Stimulated activated naive B cell treated with anti-CD40 and anti-IgM and Interleukin-4, amounts not matched to agents 10 μg/mL and 1 μg/mL and 100 μg/mL, for 72 hours (primary cell): ENCODE results near the gene RALGPS1.

Experiments
- ATAC-seq, 2 donors: fragments of 150-1000 bp; cut with Tn5 transposase; replicated peaks; 2 replicates each; pipeline ENCODE4 v1.10.0; 2021; ENCODE audit warnings: moderate library complexity in 1 of 2
- DNase-seq: peaks from one replicate; pipeline ENCODE4 v3.0.0; 2021
- H3K27ac Mint-ChIP-seq: one replicate; pipeline ENCODE4 v1.8.0; 2022; ENCODE audit warnings: mild to moderate bottlenecking, mixed read lengths
- H3K27me3 Mint-ChIP-seq, 2 donors: one replicate each; pipeline ENCODE4 v1.8.0; 2022; ENCODE audit warnings: mixed read lengths in 2 of 2
- H3K36me3 Mint-ChIP-seq, 2 donors: one replicate each; pipeline ENCODE4 v1.8.0; 2022; ENCODE audit warnings: mixed read lengths in 2 of 2, mild to moderate bottlenecking in 1 of 2
- H3K4me1 Mint-ChIP-seq, 2 donors: one replicate each; pipeline ENCODE4 v1.8.0; 2022; ENCODE audit warnings: mixed read lengths in 2 of 2, mild to moderate bottlenecking in 1 of 2
- H3K4me3 Mint-ChIP-seq, 2 donors: one replicate each; pipeline ENCODE4 v1.8.0; 2022; ENCODE audit warnings: mild to moderate bottlenecking in 2 of 2, mixed read lengths in 2 of 2, moderate library complexity in 1 of 2
- H3K9me3 Mint-ChIP-seq, 2 donors: one replicate each; pipeline ENCODE4 v1.8.0; 2022; ENCODE audit warnings: mixed read lengths in 2 of 2, mild to moderate bottlenecking in 1 of 2

Gene RALGPS1

DNA sequence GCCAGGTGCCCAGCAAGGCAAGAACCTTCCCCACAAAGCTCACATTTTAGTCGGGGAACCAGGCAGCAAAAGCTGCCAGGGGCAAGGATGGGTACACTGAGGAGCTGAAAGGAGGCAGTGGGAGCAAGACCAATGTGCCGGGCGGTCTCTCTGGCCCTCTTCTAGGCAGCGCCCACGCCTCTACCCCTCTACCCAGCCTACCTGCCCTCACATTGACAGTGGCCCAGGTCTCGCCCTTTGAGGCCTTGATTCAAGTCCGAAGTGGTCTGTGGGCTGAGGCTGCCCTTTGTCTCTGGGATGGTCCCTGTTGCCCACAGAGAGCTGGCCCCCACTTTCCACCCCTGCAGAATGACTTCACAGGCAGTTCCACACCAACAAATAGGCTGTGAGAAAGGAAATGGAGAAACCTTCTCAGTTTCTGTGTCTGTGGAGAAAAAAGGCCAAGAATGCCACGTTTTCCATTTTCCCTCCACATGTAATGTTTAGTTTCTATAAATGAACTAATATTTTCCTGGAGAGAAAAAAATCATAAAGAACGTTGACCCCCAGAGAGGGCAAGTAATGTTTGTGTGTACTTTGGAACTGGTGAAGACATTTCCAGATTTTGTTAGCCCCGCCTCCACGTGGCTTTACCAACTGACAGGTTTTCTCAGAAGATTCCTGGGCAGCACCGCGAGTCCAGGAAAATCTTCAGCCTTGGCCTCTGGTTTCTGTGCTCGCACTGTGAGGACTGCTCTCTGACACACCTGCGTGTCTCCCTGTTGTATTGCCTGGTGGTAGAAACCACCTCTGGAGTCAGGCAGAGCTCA is 265.3 kb downstream of the RALGPS1 start:
- no peak overlapping the region for H3K27ac Mint-ChIP-seq
- no peak for ATAC-seq

DNA sequence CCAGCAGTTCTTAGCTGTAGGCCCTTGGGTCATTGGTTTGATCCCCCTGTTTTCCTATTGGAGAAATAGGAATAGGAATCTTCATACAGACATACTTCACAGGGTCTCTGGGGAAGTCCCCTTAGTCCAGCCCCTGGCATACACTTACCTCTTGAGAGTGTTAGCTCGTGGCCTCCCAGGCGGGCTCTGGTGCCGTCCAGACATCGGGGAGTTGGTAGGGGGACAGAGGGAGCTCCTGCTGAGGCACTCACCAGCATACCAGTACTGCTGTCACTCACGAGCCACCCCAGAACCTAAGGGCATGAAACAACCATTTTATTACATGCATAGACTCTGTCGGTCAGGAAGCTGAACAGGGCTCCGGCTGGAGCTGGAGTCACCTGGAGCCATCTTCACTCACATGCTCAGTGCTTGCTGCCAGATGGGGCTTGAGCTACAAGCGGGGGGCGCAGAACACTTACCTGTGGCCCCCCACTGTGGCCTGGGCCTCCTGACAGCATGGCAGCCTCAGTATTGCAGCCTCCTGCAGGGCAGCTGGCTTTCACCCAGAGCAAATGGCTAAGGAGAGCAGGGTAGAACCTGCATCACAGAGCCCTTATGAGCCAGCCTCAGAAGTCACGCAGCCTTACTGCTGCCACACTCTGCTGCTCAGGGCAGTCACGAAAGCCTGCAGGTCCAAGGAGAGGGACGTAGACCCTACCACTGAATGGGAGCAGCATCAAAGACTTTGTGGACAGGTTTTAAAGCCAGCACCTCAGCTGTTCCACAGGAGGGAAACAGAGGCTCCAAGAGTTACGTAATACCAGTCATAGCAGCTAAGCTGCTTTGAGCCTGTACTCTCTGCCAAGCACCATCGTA is 266.1 kb downstream of the RALGPS1 start:
- H3K4me3 Mint-ChIP-seq, result no peak overlapping the region
- no peaks in the 10 kb centered on the region for H3K9me3 Mint-ChIP-seq
- no peak overlapping the region for H3K27ac Mint-ChIP-seq
- H3K36me3 Mint-ChIP-seq, result peaks cover 9 to 26% of the 10 kb centered on the region in 2 donors
- H3K4me1 Mint-ChIP-seq, result no peaks in the 10 kb centered on the region
- ATAC-seq (no peak), DNase-seq (no peak)
- no peaks in the 10 kb centered on the region for H3K27me3 Mint-ChIP-seq

More for the DNA sequence above, 265.3 kb downstream of the RALGPS1 start:
- DNase-seq, result no peak
- Mint-ChIP-seq H3K9me3 (no peaks in the 10 kb centered on the region), H3K27me3 (no peaks in the 10 kb centered on the region), H3K36me3 (peaks cover 9 to 27% of the 10 kb centered on the region in 2 donors), H3K4me1 (no peaks in the 10 kb centered on the region), H3K4me3 (no peak overlapping the region)

DNA sequence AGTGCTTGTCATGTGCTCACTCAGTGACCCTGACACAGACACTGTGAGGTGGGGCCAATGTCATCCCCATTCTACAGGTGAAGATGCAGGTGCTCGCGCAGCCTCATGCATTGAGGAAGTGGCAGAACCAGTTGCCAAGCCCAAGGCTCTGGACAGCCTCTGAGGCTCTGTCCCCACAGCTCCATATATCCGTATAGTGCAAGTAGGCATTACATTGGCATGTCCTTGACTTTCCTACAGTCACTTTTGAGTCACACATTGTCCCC is 266.7 kb downstream of the RALGPS1 start:
- Mint-ChIP-seq H3K9me3 (no peaks in the 10 kb centered on the region), H3K27me3 (no peaks in the 10 kb centered on the region), H3K4me1 (no peaks in the 10 kb centered on the region), H3K36me3 (peaks cover 4 to 24% of the 10 kb centered on the region in 2 donors), H3K27ac (no peak overlapping the region), H3K4me3 (no peak overlapping the region)
- DNase-seq (no peak), ATAC-seq (no peak)

- no peaks in the 10 kb centered on the region for H3K27me3 Mint-ChIP-seq
- H3K36me3 Mint-ChIP-seq, result peaks cover 4 to 24% of the 10 kb centered on the region in 2 donors
- H3K27ac Mint-ChIP-seq, result no peak overlapping the region
- DNase-seq (no peak), ATAC-seq (no peak)
- no peaks in the 10 kb centered on the region for H3K9me3 Mint-ChIP-seq
- H3K4me1 Mint-ChIP-seq, result no peaks in the 10 kb centered on the region
- no peak overlapping the region for H3K4me3 Mint-ChIP-seq
Observed at GRCh38 chr9:127181595-127182190, 267.1 kb downstream of the RALGPS1 start.

DNA sequence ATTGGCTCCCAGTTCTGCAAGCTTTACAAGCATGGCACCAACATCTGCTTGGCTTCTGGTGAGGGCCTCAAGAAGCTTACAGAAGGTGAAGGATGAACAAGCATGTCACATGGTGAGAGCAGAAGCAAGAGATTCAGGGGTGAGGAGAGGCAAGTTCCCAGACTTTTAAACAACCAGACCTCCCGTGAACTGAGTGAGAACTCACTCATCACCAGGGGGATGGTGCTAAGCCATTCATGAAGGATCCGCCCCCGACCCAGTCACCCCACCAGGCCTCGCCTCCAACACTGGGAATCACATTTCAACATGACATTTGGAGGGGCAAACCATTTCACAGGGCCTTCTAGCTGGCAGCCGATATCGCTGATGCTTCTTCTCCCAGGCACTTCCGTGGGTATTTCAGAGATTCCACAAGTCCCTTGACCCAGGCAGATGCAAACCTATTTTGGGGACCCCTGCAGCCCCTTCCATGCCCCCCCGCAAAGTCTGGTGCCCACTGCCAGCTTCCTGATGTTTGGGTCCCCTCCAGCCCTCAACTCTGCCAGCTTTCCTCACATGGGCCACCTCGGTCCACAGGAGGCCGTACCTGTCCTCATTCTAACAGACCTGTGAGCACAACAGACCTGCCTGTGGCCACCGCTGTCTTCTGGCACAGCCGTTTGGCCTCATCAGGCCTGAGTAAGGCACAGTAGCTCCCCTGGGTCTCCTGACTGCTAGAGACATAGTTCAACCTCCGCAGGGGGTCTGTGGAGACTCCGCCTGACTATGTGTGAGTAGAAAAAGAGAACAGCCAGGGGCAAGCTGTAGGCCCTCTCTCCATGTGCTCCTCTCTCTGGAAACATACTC is 268.5 kb downstream of the RALGPS1 start:
- no peak overlapping the region for H3K4me3 Mint-ChIP-seq
- H3K4me1 Mint-ChIP-seq, result no peaks in the 10 kb centered on the region
- ATAC-seq (no peak), DNase-seq (no peak)
- H3K27me3 Mint-ChIP-seq, result no peaks in the 10 kb centered on the region
- peaks cover 4 to 21% of the 10 kb centered on the region in 2 donors for H3K36me3 Mint-ChIP-seq
- no peaks in the 10 kb centered on the region for H3K9me3 Mint-ChIP-seq
- H3K27ac Mint-ChIP-seq, result no peak overlapping the region

- no peak for ATAC-seq
- Mint-ChIP-seq H3K36me3 (peaks cover 4 to 16% of the 10 kb centered on the region in 2 donors), H3K27ac (no peak overlapping the region), H3K4me1 (no peaks in the 10 kb centered on the region), H3K9me3 (no peaks in the 10 kb centered on the region), H3K27me3 (no peaks in the 10 kb centered on the region), H3K4me3 (no peak overlapping the region)
- DNase-seq, result no peak
Observed at GRCh38 chr9:127183814-127184582, 269.4 kb downstream of the RALGPS1 start.

DNA sequence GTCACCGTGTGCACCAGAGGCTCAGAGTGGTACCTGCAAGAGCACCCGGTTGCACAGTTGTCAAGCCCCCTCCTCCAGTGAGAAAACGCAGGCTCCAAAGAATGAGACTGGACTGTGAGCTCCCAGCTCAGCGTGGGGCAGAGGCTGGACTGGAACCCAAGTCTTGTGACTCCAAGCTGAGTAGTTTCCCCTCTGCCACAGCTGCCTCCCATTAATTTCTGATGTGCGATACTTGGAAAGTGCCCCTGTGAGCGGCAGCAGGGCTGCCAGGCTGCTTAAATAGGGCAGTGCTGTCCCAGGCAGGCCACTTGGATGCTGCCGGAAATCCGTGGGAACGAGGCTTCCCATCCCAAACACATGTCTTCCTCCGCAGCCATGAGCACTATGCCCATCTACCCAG is 270.1 kb downstream of the RALGPS1 start:
- H3K27ac Mint-ChIP-seq, result no peak overlapping the region
- peaks cover 4 to 16% of the 10 kb centered on the region in 2 donors for H3K36me3 Mint-ChIP-seq
- no peaks in the 10 kb centered on the region for H3K27me3 Mint-ChIP-seq
- H3K4me1 Mint-ChIP-seq, result no peaks in the 10 kb centered on the region
- no peaks in the 10 kb centered on the region for H3K9me3 Mint-ChIP-seq
- H3K4me3 Mint-ChIP-seq, result no peak overlapping the region
- ATAC-seq (no peak), DNase-seq (no peak)

- no peak overlapping the region for H3K4me3 Mint-ChIP-seq
- no peak for DNase-seq
- H3K27me3 Mint-ChIP-seq, result no peaks in the 10 kb centered on the region
- H3K9me3 Mint-ChIP-seq, result no peaks in the 10 kb centered on the region
- no peaks in the 10 kb centered on the region for H3K4me1 Mint-ChIP-seq
- ATAC-seq, result no peak
- no peak overlapping the region for H3K27ac Mint-ChIP-seq
- H3K36me3 Mint-ChIP-seq, result peaks cover 4 to 16% of the 10 kb centered on the region in 2 donors
Observed at GRCh38 chr9:127185181-127185580, 270.6 kb downstream of the RALGPS1 start.

- no peak for DNase-seq
- H3K4me1 Mint-ChIP-seq, result no peaks in the 10 kb centered on the region
Observed at GRCh38 chr9:127185931-127186781, 271.6 kb downstream of the RALGPS1 start.

GRCh38 chr9:127186806-127187205 is 272.2 kb downstream of the RALGPS1 start:
- no peaks in the 10 kb centered on the region for H3K27me3 Mint-ChIP-seq
- ATAC-seq, result no peak

More at GRCh38 chr9:127185931-127186781, 271.6 kb downstream of the RALGPS1 start:
- Mint-ChIP-seq H3K36me3 (peaks cover 4 to 16% of the 10 kb centered on the region in 2 donors), H3K27ac (no peak overlapping the region), H3K9me3 (no peaks in the 10 kb centered on the region), H3K27me3 (no peaks in the 10 kb centered on the region), H3K4me3 (no peak overlapping the region)
- ATAC-seq, result no peak

DNA sequence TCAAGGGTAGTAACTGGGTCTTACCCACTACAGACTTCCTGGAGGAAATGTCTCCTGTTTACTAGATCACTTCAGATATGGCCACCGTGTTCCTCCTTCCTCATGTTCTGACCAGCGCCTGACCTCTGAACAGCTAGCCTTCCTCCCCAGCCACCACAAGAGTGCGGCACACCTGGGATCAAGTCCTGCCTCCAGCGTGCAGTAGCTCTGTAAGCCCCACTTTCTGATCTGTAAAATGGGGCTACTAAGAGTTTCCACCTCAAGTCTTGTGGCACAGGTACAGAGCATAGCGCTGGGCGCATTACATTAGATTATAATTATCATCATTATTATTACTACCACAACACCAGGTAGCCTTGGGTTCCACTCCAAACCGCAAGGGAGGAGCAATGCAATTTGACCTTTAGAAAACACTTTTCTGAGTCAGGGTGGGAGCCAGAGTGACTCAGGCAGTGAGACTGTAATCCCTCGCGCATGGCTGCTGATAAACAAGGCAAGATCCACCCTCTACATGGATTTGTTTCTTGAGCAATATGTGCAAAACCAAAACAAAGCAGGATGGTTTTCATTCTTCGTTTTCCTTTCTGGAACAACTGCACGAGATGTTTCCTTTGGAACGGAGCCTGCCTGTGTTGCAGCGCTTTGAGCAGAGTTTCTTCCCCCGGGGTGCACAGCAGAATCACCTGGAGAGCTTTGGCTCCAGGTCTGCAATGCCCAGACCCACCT is 272.8 kb downstream of the RALGPS1 start:
- no peak overlapping the region for H3K4me3 Mint-ChIP-seq
- H3K27ac Mint-ChIP-seq, result no peak overlapping the region
- ATAC-seq (peak; percentile 27 to 55), DNase-seq (no peak)
- H3K27me3 Mint-ChIP-seq, result no peaks in the 10 kb centered on the region
- no peaks in the 10 kb centered on the region for H3K4me1 Mint-ChIP-seq
- H3K9me3 Mint-ChIP-seq, result no peaks in the 10 kb centered on the region
- peaks cover 4 to 16% of the 10 kb centered on the region in 2 donors for H3K36me3 Mint-ChIP-seq

More at GRCh38 chr9:127186806-127187205, 272.2 kb downstream of the RALGPS1 start:
- H3K9me3 Mint-ChIP-seq, result no peaks in the 10 kb centered on the region
- no peak overlapping the region for H3K27ac Mint-ChIP-seq
- DNase-seq, result no peak
- peaks cover 4 to 16% of the 10 kb centered on the region in 2 donors for H3K36me3 Mint-ChIP-seq
- H3K4me1 Mint-ChIP-seq, result no peaks in the 10 kb centered on the region
- H3K4me3 Mint-ChIP-seq, result no peak overlapping the region

- Mint-ChIP-seq H3K9me3 (no peaks in the 10 kb centered on the region), H3K27ac (no peak overlapping the region), H3K36me3 (peaks cover 4 to 15% of the 10 kb centered on the region in 2 donors), H3K27me3 (no peaks in the 10 kb centered on the region), H3K4me1 (no peaks in the 10 kb centered on the region), H3K4me3 (no peak overlapping the region)
- ATAC-seq, result no peak
- DNase-seq, result no peak
Observed at GRCh38 chr9:127188396-127188795, 273.8 kb downstream of the RALGPS1 start.
